ENCODE measurements around the gene RAPGEF3. TPM values are rescaled to one million over a fixed set of nuclear protein-coding genes. Genes with fewer than 3 reads are reported as not detected.

The RAPGEF3 gene
- polyA plus RNA-seq, 4 donors = 2.5 to 19.8 (median 4.3) TPM

GRCh38 chr12:47770086-47770726, 11.5 kb upstream of the RAPGEF3 start:
- H3K27me3 ChIP-seq (ENCODE audit: control insufficient read depth in 3 of 3, insufficient read depth in 3 of 3, low read length in 3 of 3) = no peaks in the 10 kb centered on the region
- FAIRE-seq (no peak), DNase-seq (no peak)
- no peak overlapping the region for H3K27ac ChIP-seq (ENCODE audit: low read depth in 1 of 3, low read length in 2 of 3)
- H3K36me3 ChIP-seq (ENCODE audit: control insufficient read depth in 3 of 3, insufficient read depth in 2 of 3, low read depth in 1 of 3, low read length in 3 of 3) = no peaks in the 10 kb centered on the region
- H3K4me3 ChIP-seq (ENCODE audit: low read depth in 1 of 3, low read length in 3 of 3) = no peak overlapping the region
- peaks cover 0 to 6% (median 5%) of the 10 kb centered on the region in 3 donors for H3K4me1 ChIP-seq (ENCODE audit: control insufficient read depth in 3 of 3, insufficient read depth in 2 of 3, low read depth in 1 of 3, low read length in 2 of 3)
- WGBS, 3 donors = 86 to 93% (median 92%) methylated on average over 3 of the region's 3 CpGs
- no peaks in the 10 kb centered on the region for H3K9me3 ChIP-seq (ENCODE audit: control insufficient read depth in 2 of 2, insufficient read depth in 1 of 2, low read depth in 1 of 2, low read length in 1 of 2)

GRCh38 chr12:47769234-47770085, 10.8 kb upstream of the RAPGEF3 start:
- H3K27me3 ChIP-seq (ENCODE audit: control insufficient read depth in 3 of 3, insufficient read depth in 3 of 3, low read length in 3 of 3) = no peaks in the 10 kb centered on the region
- H3K27ac ChIP-seq (ENCODE audit: low read depth in 1 of 3, low read length in 2 of 3) = no peak overlapping the region
- WGBS, 3 donors = 46 to 73% (median 57%) methylated on average over 4 of the region's 4 CpGs
- H3K4me1 ChIP-seq (ENCODE audit: control insufficient read depth in 3 of 3, insufficient read depth in 2 of 3, low read depth in 1 of 3, low read length in 2 of 3) = peaks cover 0 to 6% (median 5%) of the 10 kb centered on the region in 3 donors
- H3K4me3 ChIP-seq (ENCODE audit: low read depth in 1 of 3, low read length in 3 of 3) = no peak overlapping the region
- no peaks in the 10 kb centered on the region for H3K36me3 ChIP-seq (ENCODE audit: control insufficient read depth in 3 of 3, insufficient read depth in 2 of 3, low read depth in 1 of 3, low read length in 3 of 3)
- DNase-seq (no peak), FAIRE-seq (no peak)
- H3K9me3 ChIP-seq (ENCODE audit: control insufficient read depth in 2 of 2, insufficient read depth in 1 of 2, low read depth in 1 of 2, low read length in 1 of 2) = no peaks in the 10 kb centered on the region

GRCh38 chr12:47768323-47768811, 9.7 kb upstream of the RAPGEF3 start:
- Histone ChIP-seq H3K27ac (ENCODE audit: low read depth in 1 of 3, low read length in 2 of 3) (no peak overlapping the region), H3K36me3 (ENCODE audit: control insufficient read depth in 3 of 3, insufficient read depth in 2 of 3, low read depth in 1 of 3, low read length in 3 of 3) (no peaks in the 10 kb centered on the region), H3K9me3 (ENCODE audit: control insufficient read depth in 2 of 2, insufficient read depth in 1 of 2, low read depth in 1 of 2, low read length in 1 of 2) (no peaks in the 10 kb centered on the region), H3K27me3 (ENCODE audit: control insufficient read depth in 3 of 3, insufficient read depth in 3 of 3, low read length in 3 of 3) (no peaks in the 10 kb centered on the region), H3K4me3 (ENCODE audit: low read depth in 1 of 3, low read length in 3 of 3) (no peak overlapping the region), H3K4me1 (ENCODE audit: control insufficient read depth in 3 of 3, insufficient read depth in 2 of 3, low read depth in 1 of 3, low read length in 2 of 3) (peaks cover 0 to 2% (median 0%) of the 10 kb centered on the region in 3 donors)
- 38 to 66% (median 39%) methylated on average over 2 of the region's 2 CpGs for WGBS, 3 donors
- FAIRE-seq (no peak), DNase-seq (no peak)

GRCh38 chr12:47767216-47767724, 8.6 kb upstream of the RAPGEF3 start:
- WGBS, 3 donors = 34 to 52% (median 35%) methylated on average over 4 of the region's 4 CpGs
- no peak for FAIRE-seq
- no peak overlapping the region for H3K4me3 ChIP-seq (ENCODE audit: low read depth in 1 of 3, low read length in 3 of 3)

GRCh38 chr12:47766502-47767215, 8.0 kb upstream of the RAPGEF3 start:
- Histone ChIP-seq H3K9me3 (ENCODE audit: control insufficient read depth in 2 of 2, insufficient read depth in 1 of 2, low read depth in 1 of 2, low read length in 1 of 2) (no peaks in the 10 kb centered on the region), H3K4me1 (ENCODE audit: control insufficient read depth in 3 of 3, insufficient read depth in 2 of 3, low read depth in 1 of 3, low read length in 2 of 3) (peaks cover 0 to 2% (median 0%) of the 10 kb centered on the region in 3 donors), H3K36me3 (ENCODE audit: control insufficient read depth in 3 of 3, insufficient read depth in 2 of 3, low read depth in 1 of 3, low read length in 3 of 3) (no peaks in the 10 kb centered on the region), H3K27ac (ENCODE audit: low read depth in 1 of 3, low read length in 2 of 3) (no peak overlapping the region), H3K4me3 (ENCODE audit: low read depth in 1 of 3, low read length in 3 of 3) (no peak overlapping the region), H3K27me3 (ENCODE audit: control insufficient read depth in 3 of 3, insufficient read depth in 3 of 3, low read length in 3 of 3) (no peaks in the 10 kb centered on the region)
- FAIRE-seq = no peak
- DNase-seq = no peak
- WGBS, 3 donors = 46 to 69% (median 61%) methylated on average over 5 of the region's 5 CpGs

More at GRCh38 chr12:47767216-47767724, 8.6 kb upstream of the RAPGEF3 start:
- H3K4me1 ChIP-seq (ENCODE audit: control insufficient read depth in 3 of 3, insufficient read depth in 2 of 3, low read depth in 1 of 3, low read length in 2 of 3) = peaks cover 0 to 2% (median 0%) of the 10 kb centered on the region in 3 donors
- no peaks in the 10 kb centered on the region for H3K9me3 ChIP-seq (ENCODE audit: control insufficient read depth in 2 of 2, insufficient read depth in 1 of 2, low read depth in 1 of 2, low read length in 1 of 2)
- H3K27ac ChIP-seq (ENCODE audit: low read depth in 1 of 3, low read length in 2 of 3) = no peak overlapping the region
- no peaks in the 10 kb centered on the region for H3K36me3 ChIP-seq (ENCODE audit: control insufficient read depth in 3 of 3, insufficient read depth in 2 of 3, low read depth in 1 of 3, low read length in 3 of 3)
- peak; percentile 58 to 81 for DNase-seq
- no peaks in the 10 kb centered on the region for H3K27me3 ChIP-seq (ENCODE audit: control insufficient read depth in 3 of 3, insufficient read depth in 3 of 3, low read length in 3 of 3)

- DNase-seq (no peak), FAIRE-seq (no peak)
- no peak overlapping the region for H3K4me3 ChIP-seq (ENCODE audit: low read depth in 1 of 3, low read length in 3 of 3)
- 84 to 89% (median 87%) methylated on average over 8 of the region's 8 CpGs for WGBS, 3 donors
- H3K27ac ChIP-seq (ENCODE audit: low read depth in 1 of 3, low read length in 2 of 3) = no peak overlapping the region
- no peaks in the 10 kb centered on the region for H3K36me3 ChIP-seq (ENCODE audit: control insufficient read depth in 3 of 3, insufficient read depth in 2 of 3, low read depth in 1 of 3, low read length in 3 of 3)
- H3K4me1 ChIP-seq (ENCODE audit: control insufficient read depth in 3 of 3, insufficient read depth in 2 of 3, low read depth in 1 of 3, low read length in 2 of 3) = peaks cover 0 to 8% (median 0%) of the 10 kb centered on the region in 3 donors
- H3K9me3 ChIP-seq (ENCODE audit: control insufficient read depth in 2 of 2, insufficient read depth in 1 of 2, low read depth in 1 of 2, low read length in 1 of 2) = no peaks in the 10 kb centered on the region
- H3K27me3 ChIP-seq (ENCODE audit: control insufficient read depth in 3 of 3, insufficient read depth in 3 of 3, low read length in 3 of 3) = peaks cover 0 to 5% (median 0%) of the 10 kb centered on the region in 3 donors
Measured at GRCh38 chr12:47763481-47764346, 5.0 kb upstream of the RAPGEF3 start.

- H3K9me3 ChIP-seq (ENCODE audit: control insufficient read depth in 2 of 2, insufficient read depth in 1 of 2, low read depth in 1 of 2, low read length in 1 of 2) = no peaks in the 10 kb centered on the region
- H3K27ac ChIP-seq (ENCODE audit: low read depth in 1 of 3, low read length in 2 of 3) = no peak overlapping the region
- H3K27me3 ChIP-seq (ENCODE audit: control insufficient read depth in 3 of 3, insufficient read depth in 3 of 3, low read length in 3 of 3) = peaks cover 0 to 5% (median 0%) of the 10 kb centered on the region in 3 donors
- H3K4me3 ChIP-seq (ENCODE audit: low read depth in 1 of 3, low read length in 3 of 3) = no peak overlapping the region
- peaks cover 0 to 11% (median 0%) of the 10 kb centered on the region in 3 donors for H3K4me1 ChIP-seq (ENCODE audit: control insufficient read depth in 3 of 3, insufficient read depth in 2 of 3, low read depth in 1 of 3, low read length in 2 of 3)
- no peaks in the 10 kb centered on the region for H3K36me3 ChIP-seq (ENCODE audit: control insufficient read depth in 3 of 3, insufficient read depth in 2 of 3, low read depth in 1 of 3, low read length in 3 of 3)
- 80 to 89% (median 86%) methylated on average over 3 of the region's 3 CpGs for WGBS, 3 donors
- no peak for DNase-seq
- no peak for FAIRE-seq
Measured at GRCh38 chr12:47762850-47763465, 4.3 kb upstream of the RAPGEF3 start.

All from small intestine (tissue), 7 donors.